ENCODE results near the gene HIGD2A. TPM values are rescaled to one million over a fixed set of nuclear protein-coding genes. Genes with fewer than 3 reads are reported as not detected.

HIGD2A gene
- total RNA-seq, 4 donors from 2014 or later, result 4.6 to 74.5 (median 26.7) TPM

DNA sequence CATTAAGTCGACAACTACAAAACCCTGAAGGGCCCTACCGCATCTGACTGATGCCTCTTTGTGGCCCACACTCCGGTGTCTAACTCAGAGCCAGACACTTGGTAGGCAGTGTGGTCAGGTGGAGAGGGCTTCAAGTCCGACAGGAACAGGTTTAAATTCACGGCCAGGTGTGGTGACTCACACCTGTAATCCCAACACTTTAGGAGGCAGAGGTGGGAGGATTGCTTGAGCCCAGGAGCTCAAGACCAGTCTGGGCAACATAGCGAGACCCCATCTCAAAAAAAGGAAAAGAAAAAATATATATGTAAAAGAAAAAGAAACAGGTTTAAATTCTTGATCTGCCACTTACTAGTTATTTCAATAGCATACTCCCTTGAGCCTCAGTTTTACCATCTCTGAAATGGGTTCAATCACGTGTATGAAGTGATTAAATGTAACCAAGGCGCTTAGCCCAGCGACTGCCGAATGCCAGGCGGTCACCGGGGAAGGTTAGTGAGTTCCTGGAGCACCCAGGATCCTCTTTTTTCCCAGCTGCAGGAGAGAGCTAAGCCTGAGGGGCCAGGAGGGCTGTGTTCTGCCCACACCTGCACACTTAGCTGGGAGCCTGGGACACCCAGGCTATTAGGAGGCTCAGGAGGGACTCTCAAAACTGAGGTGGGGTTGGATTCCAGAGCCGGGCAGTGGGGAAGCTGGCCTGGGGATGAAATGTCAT lies 26.8 kb downstream of the HIGD2A start:
- peak overlapping the region; percentile 53 to 78 for H3K4me3 ChIP-seq
- peaks cover 3 to 10% of the 10 kb centered on the region in 2 donors for H3K4me1 ChIP-seq
- no peaks in the 10 kb centered on the region for H3K9me3 ChIP-seq
- intact Hi-C loops (cut with DNase I; ENCODE audit: low total_unique reads), result no loop called here
- H3K36me3 ChIP-seq, result no peaks in the 10 kb centered on the region
- DNase-seq, result no peak
- no peaks in the 10 kb centered on the region for H3K27me3 ChIP-seq
- TF ChIP-seq, protein P1, sequence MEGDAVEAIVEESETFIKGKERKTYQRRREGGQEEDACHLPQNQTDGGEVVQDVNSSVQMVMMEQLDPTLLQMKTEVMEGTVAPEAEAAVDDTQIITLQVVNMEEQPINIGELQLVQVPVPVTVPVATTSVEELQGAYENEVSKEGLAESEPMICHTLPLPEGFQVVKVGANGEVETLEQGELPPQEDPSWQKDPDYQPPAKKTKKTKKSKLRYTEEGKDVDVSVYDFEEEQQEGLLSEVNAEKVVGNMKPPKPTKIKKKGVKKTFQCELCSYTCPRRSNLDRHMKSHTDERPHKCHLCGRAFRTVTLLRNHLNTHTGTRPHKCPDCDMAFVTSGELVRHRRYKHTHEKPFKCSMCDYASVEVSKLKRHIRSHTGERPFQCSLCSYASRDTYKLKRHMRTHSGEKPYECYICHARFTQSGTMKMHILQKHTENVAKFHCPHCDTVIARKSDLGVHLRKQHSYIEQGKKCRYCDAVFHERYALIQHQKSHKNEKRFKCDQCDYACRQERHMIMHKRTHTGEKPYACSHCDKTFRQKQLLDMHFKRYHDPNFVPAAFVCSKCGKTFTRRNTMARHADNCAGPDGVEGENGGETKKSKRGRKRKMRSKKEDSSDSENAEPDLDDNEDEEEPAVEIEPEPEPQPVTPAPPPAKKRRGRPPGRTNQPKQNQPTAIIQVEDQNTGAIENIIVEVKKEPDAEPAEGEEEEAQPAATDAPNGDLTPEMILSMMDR (IDR thresholded peaks at IDR 0.05), result no peak
- TF ChIP-seq POLR2A (IDR thresholded peaks at IDR 0.05), result no peak
- H3K27ac ChIP-seq, result peak overlapping the region; percentile 80 to 94

DNA sequence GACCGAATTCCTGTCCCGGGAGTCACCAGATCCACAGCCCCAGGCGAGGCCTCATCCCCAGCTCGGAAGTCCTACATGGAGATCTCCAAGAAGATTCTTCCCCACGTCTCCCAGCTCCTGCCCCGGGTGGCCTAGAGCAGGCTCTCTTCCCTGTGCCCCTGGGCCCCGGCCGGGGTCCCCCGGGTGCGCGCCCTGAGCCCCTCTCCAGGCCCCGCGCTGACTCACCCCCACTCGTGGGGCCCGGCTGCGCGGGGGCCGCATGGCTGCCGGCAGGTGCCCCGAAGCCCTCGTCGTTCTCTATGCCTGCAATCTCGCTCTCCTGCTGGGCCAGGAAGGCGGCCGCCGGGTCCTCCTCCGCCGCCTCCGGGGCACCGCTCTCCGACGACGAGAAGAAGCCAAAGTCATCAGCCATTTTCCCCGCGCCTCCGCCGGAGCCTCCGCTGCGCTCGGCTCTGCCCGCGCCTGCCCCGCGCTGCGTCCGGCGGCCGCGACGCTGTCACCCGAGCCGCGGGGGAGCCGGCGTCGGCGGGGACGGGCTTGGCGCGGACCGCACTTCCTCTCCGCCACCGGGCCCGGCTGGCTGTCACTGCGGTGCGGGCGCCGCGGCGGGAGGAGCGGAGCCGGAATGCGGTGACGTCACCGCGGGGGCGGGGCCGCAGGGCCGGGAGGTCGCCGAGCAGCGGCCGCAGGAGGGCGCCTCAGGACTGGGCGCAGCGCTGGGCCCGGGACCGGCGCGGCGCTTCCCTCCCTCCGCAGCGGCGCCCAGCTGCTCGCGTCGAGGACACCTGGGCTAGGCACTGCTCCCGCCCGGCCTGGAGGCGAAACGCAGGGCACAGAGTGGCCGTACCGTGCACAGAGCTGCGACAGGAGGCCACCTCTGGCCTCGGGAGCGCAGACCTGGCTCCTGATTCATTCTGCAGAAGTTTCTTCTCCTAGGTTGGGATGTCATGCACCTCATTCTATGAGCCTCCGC lies 27.7 kb downstream of the HIGD2A start, which contains the start of gene CLTB:
TSS of gene CLTB (minus strand) at position 588 of the 973 bp plus-strand sequence. CDS start at position 412, 176 bp downstream.
- peaks cover 3 to 10% of the 10 kb centered on the region in 2 donors for H3K4me1 ChIP-seq
- intact Hi-C loops (cut with DNase I; ENCODE audit: low total_unique reads), result no loop called here
- DNase-seq, result peak; percentile 85 to 93

DNA sequence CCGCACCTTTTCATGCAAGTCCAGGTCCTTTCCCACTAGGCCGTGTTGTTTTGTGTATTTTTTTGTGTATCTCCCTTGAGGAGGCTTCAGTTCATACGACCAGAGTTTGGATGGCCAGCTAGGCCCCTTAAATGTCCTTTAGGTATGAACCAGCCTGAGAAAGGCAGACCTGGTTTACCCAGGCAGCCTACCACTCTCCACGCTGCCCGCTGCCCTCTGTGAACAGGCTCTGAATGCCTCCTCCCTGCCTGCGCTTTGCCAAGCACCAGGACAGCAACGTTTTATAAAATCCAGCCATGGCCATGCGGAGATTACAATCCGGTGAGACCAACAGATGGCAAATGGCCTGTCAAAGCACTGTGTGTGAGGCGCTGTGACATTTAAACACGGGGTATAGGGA lies 28.4 kb downstream of the HIGD2A start:
- Histone ChIP-seq H3K4me3 (peak overlapping the region; percentile 53 to 78), H3K36me3 (no peaks in the 10 kb centered on the region), H3K27me3 (no peaks in the 10 kb centered on the region), H3K4me1 (peaks cover 3 to 10% of the 10 kb centered on the region in 2 donors), H3K27ac (peak overlapping the region; percentile 80 to 94), H3K9me3 (no peaks in the 10 kb centered on the region)
- DNase-seq, result no peak
- intact Hi-C loops (cut with DNase I; ENCODE audit: low total_unique reads), result no loop called here
- TF ChIP-seq, protein P1 (IDR thresholded peaks at IDR 0.05), result no peak
- no peak for TF ChIP-seq POLR2A (IDR thresholded peaks at IDR 0.05)

More for the DNA sequence above, 27.7 kb downstream of the HIGD2A start, which contains the start of gene CLTB:
- Histone ChIP-seq H3K4me3 (peak within 1 kb of the TSS; percentile 53 to 78), H3K36me3 (no peaks in the 10 kb centered on the region), H3K27me3 (no peaks in the 10 kb centered on the region), H3K9me3 (no peaks in the 10 kb centered on the region), H3K27ac (peak within 1 kb of the TSS; percentile 80 to 94)
- TF ChIP-seq, protein P1 (IDR thresholded peaks at IDR 0.05), result peak; percentile 53 to 97 (median 92)
- peak; percentile 86 to 97 for TF ChIP-seq POLR2A (IDR thresholded peaks at IDR 0.05)

DNA sequence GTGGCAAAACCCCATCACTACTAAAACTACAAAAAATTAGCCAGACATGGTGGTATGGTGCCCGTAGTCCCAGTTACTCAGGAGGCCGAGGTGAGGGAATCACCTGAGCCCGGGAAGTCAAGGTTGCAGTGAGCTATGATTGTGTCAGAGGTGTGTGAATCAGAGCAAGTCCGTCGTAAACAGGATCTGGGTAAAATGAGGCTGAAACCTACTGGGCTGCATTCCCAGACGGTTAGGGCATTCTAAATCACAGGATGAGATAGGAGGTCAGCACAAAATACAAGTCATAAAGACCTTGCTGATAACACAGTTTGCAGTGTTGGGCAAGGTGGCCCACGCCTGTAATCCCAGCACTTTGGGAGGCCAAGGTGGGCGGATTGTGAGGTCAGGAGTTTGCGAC lies 29.7 kb downstream of the HIGD2A start:
- Histone ChIP-seq H3K27ac (no peak overlapping the region), H3K4me3 (no peak overlapping the region), H3K27me3 (no peaks in the 10 kb centered on the region), H3K36me3 (no peaks in the 10 kb centered on the region), H3K4me1 (peaks cover 3 to 10% of the 10 kb centered on the region in 2 donors), H3K9me3 (no peaks in the 10 kb centered on the region)
- TF ChIP-seq POLR2A (IDR thresholded peaks at IDR 0.05), result no peak
- TF ChIP-seq, protein P1 (IDR thresholded peaks at IDR 0.05), result no peak
- intact Hi-C loops (cut with DNase I; ENCODE audit: low total_unique reads), result no loop called here
- DNase-seq, result no peak
